GM18870 (cell line): Measurements from ENCODE around the gene RPAP2.
"Not testable (repeated sequence)": the region's sequence is repeated elsewhere in the genome, so short reads cannot be mapped to it uniquely, and the experiment has no call there.

Source experiments
- ATAC-seq: cut with Tn5 transposase; IDR thresholded peaks from one replicate; pipeline ENCODE4 v1.9.1; 2021; ENCODE audit warnings: moderate library complexity; ENCODE audit not compliant: unreplicated experiment

The RPAP2 gene

DNA sequence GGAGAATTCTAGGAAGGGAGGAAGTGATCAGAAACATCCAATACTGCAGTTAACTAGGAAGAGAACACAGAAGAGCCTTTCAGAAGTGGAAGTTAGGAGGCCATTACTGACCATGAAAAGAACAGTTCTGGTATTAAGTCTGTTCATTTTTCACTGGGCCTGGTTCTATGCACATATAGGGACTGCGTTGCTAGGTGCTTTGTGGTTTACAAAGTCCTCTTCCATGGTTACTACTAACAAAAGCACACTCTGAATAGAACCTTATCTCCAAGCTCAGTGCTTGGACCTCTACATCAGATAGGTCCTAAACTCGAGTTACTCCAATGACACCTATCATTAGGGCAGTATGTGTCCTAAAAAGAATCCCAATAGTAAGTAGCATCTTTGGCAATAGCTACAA lies 75.4 kb downstream of the RPAP2 start:
- ATAC-seq = no peak

DNA sequence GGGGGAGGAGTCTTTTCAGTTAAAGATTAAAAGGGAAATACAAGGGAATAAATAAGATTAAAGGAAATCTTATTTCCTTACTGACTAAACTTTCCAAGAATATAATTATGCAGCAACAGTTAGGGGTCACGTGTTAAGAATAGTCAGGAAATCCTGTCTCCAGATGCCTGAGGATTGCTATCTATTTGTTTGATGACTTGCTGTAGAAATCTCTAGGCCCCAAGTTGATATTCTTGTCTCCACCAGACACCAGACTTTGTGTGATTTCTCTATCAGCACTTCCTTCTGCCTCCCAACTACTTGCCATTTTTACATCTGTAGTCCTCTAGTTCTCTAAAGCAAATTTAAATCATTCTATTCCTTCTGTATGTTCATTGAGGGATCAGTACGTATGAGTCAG lies 77.5 kb downstream of the RPAP2 start:
- ATAC-seq = no peak

DNA sequence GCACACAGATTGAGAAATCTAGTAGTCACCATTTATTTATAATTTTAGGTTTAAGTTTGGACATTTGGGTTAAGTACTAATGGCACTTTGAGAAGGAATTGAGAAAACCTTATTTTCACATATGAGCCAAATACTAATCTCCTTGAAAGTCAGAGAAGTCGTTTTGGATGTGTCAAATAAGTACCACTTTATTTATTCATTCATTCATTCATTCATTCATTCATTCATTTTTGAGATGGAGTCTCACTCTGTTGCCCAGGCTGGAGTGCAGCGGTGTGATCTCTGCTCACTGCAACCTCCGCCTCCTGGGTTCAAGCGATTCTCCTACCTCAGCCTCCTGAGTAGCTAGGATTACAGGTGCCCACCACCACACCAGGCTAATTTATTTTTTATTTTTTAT lies 79.1 kb downstream of the RPAP2 start:
- not testable (repeated sequence) for ATAC-seq

DNA sequence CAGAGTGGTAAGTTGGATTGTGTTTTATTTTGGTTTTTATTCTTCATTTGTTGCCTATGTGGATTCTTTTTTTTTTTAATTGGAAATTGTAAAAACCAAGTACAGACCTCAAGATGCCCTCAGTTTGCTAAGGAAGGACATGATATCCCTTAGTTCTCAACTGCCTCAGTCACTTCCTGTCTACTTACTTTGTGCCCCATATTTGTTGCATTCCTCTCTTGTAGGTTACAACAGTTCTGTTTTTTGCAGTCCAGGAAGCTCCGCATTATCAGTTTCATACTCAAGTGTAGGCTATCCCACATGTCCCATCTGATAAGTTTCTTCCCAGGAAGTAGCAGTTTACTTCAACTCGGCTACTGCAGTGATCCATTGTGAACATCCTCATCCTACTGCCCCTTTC lies 82.0 kb downstream of the RPAP2 start:
- no peak for ATAC-seq

DNA sequence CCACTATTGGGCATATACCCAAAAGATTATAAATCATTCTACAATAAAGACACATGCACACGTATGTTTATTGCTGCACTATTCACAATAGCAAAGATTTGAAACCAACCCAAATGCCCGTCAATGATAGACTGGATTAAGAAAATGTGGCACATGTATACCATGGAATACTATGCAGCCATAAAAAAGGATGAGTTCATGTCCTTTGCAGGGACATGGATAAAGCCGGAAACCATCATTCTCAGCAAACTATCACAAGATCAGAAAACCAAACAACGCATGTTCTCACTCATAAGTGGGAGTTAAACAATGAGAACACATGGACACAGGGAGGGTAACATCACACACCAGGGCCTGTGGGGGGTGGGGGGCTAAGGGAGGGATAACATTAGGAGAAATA lies 95.1 kb downstream of the RPAP2 start:
- not testable (repeated sequence) for ATAC-seq

DNA sequence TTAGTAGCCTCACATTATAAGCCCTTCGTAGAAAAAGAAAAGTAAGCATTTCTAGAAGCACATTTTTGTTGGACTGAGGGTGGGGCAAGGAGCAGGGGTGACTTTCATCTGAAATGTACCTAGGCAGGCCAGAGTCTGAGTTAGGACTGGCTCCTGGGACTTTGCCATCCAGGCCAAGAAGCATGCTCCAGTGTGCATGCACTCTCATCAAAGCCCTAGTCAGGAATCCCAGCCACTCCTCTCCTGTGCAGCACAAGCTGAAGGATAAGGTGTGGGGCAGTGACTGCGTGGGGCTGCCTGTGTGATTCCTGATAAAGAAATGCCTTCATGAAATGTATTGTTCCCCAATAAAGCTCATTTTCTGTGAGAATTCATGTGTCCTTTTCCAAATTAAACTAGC lies 99.7 kb downstream of the RPAP2 start:
- ATAC-seq = no peak

DNA sequence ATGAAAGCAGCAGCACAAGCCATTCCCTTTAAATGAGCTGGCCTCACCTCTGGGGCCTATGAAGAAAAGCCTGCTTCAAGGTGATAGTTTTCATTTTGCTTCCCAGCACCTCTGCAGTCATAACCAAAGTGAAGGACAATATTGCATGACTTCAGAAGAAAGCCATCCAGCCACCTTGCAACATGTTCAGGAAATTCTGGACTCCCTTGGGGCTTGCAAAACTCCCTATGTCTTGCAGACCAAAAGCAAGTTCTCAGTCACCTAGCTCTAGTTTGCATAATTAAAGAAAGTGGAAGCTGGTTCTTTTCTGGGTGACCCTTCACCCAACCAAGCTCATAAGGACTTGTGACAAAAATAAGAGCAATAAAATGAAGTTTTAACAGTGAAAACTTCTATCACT lies 100.2 kb downstream of the RPAP2 start:
- peak; percentile 93 for ATAC-seq

DNA sequence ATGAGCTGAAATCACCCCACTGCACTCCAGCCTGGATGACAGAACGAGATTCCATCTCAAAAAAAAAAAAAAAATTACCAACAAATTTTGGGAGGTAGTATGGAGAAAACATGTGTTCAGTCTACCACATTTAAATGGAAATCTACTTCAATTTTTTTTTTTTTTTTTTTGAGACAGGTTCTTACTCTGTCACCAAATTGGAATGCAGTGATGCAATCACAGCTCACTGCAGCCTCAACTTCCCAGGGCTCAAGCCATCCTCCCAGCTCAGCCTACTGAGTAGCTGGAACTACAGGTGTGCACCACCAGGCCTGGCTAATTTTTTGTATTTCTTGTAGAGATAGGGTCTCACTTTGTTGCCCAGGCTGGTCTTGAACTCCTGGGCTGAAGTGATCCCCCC lies 105.8 kb downstream of the RPAP2 start:
- ATAC-seq = no peak

DNA sequence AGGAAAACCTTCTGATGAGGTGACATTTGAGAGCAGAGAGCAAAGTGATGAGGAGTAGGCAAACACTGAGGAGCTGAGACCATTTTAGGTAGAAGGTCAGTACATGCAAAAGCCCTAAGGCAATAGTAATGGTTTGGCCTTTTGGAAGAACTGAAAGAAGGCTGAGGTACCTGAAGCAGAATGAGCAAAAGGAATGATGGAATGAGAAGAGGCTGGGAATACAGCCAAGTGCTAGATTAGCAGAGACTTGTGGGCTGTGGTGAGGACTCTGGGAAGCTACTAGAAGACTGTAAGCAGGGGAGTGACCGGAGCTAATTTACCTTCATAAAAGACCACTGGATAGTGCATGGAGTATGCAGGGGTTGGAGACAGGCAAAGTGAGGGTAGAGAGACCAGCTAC lies 110.0 kb downstream of the RPAP2 start:
- ATAC-seq = no peak

DNA sequence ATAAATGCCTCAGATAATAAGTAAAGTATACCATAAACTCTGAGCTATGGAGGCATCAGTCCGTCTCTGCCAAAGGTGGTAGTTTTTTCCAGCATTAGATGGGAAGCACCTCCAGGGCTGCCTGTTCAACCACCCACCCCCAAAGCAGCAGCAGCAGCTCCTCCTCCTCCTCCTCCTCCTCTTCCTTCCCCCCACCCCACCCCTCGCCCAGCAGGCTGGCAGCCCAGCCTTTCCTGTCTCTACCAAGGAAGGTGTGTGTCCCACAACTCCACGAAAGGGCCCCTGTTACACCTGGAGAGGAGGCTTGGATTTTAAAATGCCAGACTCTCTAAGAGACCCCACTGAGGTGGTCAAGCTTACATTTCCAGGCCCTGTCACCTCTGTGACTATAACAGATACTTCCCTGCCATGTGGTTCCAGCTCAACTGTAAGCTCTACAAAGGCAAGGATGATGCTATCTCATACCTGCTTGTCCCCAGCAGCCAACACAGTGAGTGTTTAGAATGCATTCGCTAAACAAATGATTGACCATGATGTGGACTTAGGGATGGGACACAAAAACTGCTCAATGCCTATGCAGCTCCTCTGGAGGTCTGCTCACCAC lies 111.2 kb downstream of the RPAP2 start:
- ATAC-seq = no peak

DNA sequence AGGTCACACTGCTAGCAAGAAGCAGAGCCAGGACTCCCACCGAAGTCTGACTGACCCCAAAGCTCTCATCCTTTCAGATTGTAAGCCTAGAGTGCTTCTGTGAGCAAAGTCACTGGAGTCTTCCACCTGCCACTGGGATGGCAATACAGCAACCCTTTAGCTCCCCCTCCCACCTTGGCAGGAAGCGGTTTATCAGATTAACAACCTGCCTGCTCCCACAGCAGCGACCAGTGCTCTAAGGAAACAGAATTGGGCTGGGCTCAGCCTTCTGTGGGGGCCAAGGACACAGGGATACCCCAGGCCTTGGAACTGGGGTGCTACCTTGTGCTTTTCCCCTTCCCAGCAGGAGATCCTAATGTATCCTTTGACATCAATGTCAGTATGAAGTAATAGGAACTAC lies 111.8 kb downstream of the RPAP2 start:
- no peak for ATAC-seq

DNA sequence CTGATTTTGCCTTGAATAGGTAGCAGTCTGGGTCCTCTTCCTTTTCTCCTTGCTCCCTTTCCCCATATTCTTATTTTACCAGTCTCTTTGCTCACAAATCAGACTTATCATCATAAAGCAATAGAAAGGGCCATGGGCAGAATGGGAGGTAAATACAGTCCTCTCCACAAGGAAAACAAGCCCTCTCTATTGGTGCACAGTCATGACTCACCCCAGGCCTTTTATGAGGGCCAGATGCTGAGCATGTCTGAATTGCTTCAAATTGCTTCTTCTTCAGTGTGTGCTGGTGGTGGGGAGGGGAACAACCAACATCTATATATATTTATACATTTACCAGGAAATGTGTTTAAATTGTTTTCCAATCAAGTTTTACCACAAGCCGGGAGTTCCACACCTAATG lies 112.7 kb downstream of the RPAP2 start:
- no peak for ATAC-seq

DNA sequence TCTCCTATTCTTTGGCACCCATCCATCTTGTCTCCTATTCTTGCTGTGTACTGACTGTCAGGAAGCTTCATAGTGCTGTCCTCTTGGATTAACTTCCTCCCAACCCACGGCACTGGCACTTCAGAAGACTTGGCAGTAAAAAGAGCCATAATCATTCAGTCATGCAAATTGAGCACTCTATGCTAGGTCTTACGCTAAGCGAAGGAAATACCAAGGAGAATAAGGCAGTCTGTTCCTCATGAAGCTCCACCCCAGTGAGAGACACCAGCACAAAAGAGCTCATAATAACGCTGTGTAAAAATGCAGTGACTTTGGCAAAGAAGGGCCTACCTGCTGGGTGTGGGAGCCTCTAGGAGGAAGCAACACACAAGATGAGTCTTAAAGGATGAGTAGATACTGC lies 120.8 kb downstream of the RPAP2 start:
- no peak for ATAC-seq

DNA sequence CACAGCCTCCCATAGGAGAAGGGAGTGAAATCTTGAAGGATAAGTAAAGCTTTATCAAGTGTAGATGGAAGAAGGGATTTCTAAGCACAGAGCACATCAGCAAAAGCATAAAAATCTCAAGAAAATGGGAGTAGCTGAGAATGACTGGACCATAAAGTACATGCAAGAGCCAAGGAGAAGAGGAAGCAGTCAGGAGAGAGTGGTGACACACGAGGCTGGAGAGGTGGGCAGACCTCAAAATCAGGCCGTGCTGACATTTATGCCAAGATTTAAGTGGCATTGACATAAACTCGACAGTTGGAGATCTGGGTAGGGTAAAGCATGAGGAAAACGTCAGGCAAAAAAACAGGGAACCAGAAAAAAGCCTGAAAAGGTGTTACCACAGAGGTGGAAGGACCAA lies 125.5 kb downstream of the RPAP2 start:
- ATAC-seq = no peak

DNA sequence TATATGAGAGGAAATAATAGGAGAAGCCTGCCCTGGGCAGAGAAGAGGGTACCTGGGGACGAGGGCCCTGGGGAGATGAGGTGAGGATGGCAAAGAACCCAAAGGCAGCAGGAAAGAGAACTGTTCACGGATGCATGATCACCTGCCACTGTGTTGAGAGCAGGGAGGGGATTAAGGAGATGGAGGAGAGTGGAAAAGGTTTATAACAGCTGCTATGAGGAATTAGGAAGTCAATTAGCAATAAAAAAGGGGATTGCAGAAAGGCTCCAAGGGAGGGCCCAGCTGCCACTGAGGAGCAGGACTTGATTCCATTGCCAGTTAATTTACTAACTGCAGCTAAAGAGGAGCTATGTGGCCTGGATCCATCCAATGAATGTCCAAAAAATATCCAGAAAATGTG lies 126.8 kb downstream of the RPAP2 start:
- no peak for ATAC-seq

DNA sequence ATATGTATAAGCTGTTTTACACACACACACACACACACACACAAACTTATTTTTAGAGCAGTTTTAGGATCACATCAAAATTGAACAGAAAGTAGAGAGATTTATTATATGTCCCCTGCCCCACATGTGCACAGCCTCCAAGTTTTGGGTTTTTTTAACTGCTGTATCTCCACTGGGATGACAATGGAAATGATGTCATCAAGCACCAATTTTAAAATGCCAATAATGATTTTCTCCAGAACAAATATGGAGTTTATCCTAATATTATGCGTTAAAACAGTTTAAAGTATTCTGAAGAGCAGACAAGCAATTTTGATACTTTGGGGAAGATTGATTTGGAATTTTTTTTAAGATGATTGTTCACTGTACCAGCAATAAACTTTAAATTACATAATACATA lies 131.2 kb downstream of the RPAP2 start:
- no peak for ATAC-seq

DNA sequence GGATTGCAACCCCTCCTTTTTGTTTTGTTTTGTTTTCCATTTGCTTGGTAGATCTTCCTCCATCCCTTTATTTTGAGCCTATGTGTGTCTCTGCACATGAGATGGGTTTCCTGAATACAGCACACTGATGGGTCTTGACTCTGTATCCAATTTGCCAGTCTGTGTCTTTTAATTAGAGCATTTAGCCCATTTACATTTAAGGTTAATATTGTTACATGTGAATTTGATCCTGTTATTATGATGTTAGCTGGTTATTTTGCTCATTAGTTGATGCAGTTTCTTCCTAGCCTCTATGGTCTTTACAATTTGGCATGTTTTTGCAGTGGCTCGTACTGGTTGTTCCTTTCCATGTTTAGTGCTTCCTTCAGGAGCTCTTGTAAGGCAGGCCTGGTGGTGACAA lies 135.7 kb downstream of the RPAP2 start:
- not testable (repeated sequence) for ATAC-seq

DNA sequence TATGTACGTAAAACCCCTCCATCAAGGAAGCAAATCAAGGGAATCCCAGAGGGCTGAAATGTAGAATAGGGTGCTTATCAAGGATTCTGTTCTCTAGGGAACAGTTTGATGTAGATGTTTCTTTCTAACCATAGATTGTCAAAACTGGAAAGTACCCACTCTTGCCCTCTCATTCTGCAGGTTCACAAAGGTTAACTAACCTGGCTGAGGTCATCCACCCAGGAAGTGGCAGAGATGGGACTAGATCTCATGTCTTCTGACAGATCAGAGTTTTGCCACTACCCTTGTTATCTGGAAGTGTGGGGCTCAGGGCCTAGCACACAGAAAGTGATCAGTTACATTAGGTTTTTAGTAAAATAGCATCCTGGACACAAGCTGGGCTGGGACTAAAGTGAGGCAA lies 140.4 kb downstream of the RPAP2 start:
- no peak for ATAC-seq

DNA sequence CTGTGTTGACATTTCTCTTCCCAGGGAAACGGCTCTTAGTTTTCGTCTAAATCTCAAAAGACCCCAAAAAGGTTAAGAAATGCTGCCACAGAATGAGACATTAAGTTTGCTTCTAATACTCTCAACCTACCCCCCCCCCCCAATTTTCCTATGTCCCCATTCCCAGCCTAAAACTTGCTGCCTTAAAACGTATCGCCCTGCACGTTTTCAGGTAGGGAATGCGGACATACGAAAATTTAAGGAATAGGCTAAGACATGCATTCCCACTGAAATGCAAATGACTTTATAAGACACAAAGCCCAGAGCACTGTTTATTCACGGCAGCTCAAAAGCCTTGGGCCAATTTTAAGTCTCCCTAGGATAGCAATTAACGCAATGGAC lies 142.4 kb downstream of the RPAP2 start:
- ATAC-seq = no peak

DNA sequence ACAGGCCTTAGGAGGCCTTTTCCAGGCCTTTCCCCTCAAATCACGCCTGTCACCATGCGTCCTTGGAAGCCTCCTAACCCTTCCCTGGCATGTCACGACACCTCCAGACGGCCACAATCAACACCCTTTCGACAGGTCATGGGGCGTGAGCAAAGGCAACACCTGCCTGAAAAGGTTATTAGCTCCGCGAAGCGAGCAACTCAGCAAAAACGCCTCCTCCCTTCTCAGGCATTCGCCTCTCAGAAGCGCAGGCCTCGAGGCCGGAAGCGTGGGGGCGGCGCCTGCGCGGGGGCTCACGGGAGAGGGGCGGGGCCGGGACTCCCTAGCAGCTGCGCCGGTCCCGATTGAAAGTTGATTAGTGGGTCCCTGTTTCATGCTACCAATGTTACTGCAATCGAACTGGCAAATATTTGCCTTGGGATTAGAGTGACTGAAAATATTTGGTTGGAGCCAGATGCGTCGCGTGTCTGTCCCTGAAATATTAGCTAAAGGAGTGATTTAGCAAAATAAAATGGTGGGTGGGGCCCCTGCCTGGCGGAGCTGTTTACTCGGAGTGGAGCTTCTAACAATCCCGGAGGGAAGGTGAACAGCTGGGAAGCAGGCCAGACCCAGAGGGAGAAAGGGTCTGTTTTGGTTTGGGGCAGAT lies 143.0 kb downstream of the RPAP2 start:
- no peak for ATAC-seq

DNA sequence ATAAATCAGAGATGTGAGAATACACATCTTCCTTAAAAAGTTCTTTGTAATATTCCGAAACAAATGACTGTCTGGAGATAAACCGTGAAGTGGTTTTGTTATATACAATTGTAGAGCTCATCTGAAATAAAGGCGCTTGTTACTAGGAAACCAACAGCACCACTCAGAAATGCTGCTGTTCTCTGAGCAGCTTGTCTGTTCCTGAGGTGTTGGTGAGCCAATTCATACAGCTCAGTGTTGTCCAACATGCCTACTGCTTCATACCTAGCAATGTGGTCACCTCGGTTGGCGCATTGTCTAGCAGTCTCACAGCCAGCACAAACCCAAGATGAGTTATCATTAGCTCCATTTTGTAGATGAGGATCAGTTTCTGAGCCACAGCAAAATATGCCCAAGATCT lies 143.5 kb downstream of the RPAP2 start:
- no peak for ATAC-seq

DNA sequence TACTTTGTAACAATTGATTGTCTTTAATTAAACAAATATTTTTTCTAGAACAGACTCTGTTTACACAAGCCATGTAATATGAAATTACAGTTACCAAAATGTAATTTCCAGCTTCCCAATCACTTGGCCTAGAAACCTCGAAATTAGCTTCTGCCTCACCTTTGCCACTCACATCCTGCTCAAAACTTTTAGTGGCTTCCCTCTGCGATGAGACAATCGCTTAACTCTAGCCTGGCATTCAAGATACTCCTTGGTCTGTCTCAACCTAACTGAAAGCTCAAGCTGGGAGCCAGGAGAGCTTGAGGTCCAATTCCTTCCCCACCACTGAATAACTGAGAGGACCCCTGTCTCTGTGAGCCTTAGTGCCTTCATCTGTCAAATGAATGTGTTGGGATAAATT lies 145.0 kb downstream of the RPAP2 start:
- ATAC-seq = no peak

DNA sequence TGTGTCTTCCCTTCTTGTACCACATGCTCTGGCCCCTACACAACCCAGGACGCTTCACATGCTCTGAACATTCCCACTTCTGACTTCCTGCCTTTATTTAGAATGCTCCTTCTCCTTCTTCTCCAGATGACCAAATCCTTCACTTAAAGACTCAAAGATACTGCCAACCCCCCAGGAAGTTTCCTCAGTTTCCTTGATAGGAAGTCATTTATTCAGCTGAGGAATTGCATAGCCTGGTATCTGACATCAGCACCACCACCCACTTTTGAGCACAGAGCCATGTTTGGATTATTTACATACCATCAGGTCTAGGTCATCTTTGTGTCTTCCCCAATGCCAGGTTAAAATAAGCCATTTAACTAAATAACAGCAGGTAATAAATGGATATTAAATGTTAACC lies 145.5 kb downstream of the RPAP2 start:
- ATAC-seq = no peak
